Activated naive CD8-positive, alpha-beta T cell (primary cell): ENCODE results near the gene MED29.

ENCODE experiments used
- H3K27ac Mint-ChIP-seq: one replicate; pipeline ENCODE4 v1.8.0; 2021; ENCODE audit warnings: mixed read lengths
- H3K27me3 Mint-ChIP-seq: one replicate; pipeline ENCODE4 v1.8.0; 2021; ENCODE audit warnings: mixed read lengths
- H3K36me3 Mint-ChIP-seq: one replicate; pipeline ENCODE4 v1.8.0; 2021; ENCODE audit warnings: mixed read lengths
- H3K4me1 Mint-ChIP-seq: one replicate; pipeline ENCODE4 v1.8.0; 2021; ENCODE audit warnings: low read depth, mixed read lengths
- H3K4me3 Mint-ChIP-seq: one replicate; pipeline ENCODE4 v1.8.0; 2021; ENCODE audit warnings: mild to moderate bottlenecking, mixed read lengths
- H3K9me3 Mint-ChIP-seq: one replicate; pipeline ENCODE4 v1.8.0; 2021; ENCODE audit warnings: low read depth, mixed read lengths

MED29 gene

DNA sequence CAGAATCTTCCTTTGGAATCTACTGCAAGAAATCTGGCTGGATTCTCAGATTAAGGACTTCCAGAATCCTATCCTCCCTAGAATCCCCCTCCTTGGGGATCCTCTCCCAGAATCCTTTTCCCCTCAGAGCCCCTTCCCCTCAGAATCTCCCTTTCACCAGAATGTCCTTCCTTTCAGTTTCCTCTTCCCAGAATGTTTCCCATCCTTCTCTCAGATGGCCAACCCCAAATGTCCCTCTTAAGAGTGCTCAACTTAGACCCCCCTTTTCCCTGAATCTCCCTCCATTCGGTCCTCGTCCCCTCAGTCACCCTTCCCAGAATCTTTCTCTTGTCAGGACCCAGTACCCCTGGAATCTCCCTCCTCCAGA lies 45.2 kb downstream of the MED29 start:
- Mint-ChIP-seq H3K27ac (peak overlapping the region; percentile 100), H3K27me3 (no peaks in the 10 kb centered on the region), H3K4me1 (peaks cover 37% of the 10 kb centered on the region), H3K4me3 (peak overlapping the region; percentile 100), H3K36me3 (peaks cover 11% of the 10 kb centered on the region), H3K9me3 (no peaks in the 10 kb centered on the region)

DNA sequence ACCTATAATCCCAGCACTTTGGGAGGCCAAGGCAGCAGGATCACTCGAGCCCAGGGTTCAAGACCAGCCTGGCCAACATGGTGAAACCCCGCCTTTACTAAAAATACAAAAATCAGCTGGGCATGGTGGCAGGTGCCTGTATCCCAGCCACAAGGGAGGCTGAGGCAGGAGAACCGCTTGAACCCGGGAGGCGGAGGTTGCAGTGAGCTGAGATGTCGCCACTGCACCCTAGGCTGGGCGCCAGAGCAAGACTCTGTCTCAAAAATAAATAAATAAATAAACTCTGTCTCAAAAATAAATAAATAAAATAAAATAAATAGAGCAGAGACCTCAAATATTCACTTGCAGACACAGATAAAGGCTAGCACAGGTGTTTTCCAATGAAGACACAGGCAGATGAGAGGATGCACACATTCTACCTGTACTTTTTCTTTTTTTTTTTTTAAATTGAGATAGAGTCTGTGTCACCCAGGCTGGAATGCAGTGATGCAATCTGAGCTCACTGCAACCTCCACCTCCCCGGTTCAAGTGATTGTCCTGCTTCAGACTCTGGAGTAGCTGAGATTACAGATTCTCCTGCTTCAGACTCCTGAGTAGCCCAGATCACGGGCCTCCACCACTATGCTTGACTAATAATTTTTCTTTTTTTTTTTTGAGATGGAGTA lies 47.2 kb downstream of the MED29 start:
- Mint-ChIP-seq H3K27me3 (no peaks in the 10 kb centered on the region), H3K4me1 (peaks cover 28% of the 10 kb centered on the region), H3K9me3 (no peaks in the 10 kb centered on the region), H3K4me3 (no peak overlapping the region), H3K27ac (no peak overlapping the region), H3K36me3 (peaks cover 11% of the 10 kb centered on the region)

DNA sequence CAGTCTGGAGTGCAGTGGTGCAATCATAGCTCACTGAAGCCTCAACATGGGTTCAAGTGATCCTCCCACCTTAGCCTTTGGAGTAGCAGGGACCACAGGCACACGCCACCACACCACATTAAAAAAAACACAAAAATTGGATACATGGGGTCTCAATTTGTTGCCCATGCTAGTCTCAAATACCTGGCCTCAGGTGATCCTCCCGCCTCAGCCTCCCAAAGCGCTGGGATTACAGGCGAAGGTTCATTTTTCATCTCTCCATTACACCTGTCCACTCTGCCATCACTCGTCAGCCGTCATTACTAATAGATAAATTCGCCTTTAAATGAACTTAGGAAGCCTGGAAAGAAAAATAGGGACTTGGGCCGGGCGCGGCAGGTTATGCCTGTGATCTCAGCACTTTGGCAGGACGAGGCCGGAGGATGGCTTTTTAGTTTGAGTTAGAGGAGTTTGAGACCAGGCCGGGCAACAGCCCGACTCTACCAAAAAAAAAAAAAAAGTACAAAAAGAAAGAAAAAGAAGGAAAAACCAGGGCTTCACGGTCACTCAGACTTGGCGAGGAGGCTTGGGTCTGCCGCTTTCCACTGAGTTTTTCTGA lies 53.5 kb downstream of the MED29 start:
- H3K27ac Mint-ChIP-seq: peak overlapping the region; percentile 99
- peak overlapping the region; percentile 97 for H3K4me3 Mint-ChIP-seq
- no peaks in the 10 kb centered on the region for H3K27me3 Mint-ChIP-seq
- H3K36me3 Mint-ChIP-seq: peaks cover 10% of the 10 kb centered on the region
- H3K4me1 Mint-ChIP-seq: peaks cover 48% of the 10 kb centered on the region
- H3K9me3 Mint-ChIP-seq: no peaks in the 10 kb centered on the region

- Mint-ChIP-seq H3K27ac (peak within 1 kb of the TSS; percentile 99), H3K9me3 (no peaks in the 10 kb centered on the region), H3K4me1 (peaks cover 48% of the 10 kb centered on the region), H3K27me3 (no peaks in the 10 kb centered on the region), H3K36me3 (peaks cover 10% of the 10 kb centered on the region), H3K4me3 (peak within 1 kb of the TSS; percentile 97)
Measured at GRCh38 chr19:39445196-39446111, 54.3 kb downstream of the MED29 start, which contains the start of gene SUPT5H. Gene SUPT5H (plus strand): TSS chr19:39445582. CDS start chr19:39445891, 309 bp downstream.

DNA sequence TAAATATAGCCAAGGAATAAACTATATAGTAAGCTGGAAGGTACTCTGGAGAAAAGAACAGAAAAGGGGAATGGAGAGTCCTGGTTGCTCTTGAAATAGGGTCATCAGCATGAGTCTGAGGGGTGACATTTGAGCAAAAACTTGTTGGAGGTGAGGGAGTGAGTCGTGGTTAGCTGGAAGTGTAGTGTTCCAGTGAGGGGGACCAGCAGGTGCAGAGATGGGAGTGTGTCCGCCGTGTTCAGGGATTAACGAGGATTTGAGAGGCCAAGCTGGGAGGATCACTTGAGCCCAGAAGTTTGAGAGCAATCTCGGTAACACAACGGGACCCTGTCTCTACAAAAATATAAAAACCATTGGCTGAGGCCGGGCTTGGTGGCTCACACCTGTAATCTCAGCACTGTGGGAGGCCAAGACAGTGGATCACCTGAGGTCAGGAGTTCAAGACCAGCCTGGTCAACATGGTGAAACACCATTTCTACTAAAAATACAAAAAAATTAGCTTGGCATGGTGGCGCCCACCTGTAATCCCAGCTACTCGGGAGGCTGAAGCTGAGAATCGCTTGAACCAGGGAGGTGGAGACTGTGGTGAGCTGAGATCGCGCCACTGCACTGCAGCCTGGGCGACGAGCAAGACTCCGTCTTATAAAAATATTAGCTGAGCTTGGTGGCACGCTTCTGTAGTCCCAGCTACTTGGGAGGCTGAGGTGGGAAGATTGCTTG lies 55.3 kb downstream of the MED29 start:
- Mint-ChIP-seq H3K36me3 (peaks cover 10% of the 10 kb centered on the region), H3K27ac (peak overlapping the region; percentile 99)

DNA sequence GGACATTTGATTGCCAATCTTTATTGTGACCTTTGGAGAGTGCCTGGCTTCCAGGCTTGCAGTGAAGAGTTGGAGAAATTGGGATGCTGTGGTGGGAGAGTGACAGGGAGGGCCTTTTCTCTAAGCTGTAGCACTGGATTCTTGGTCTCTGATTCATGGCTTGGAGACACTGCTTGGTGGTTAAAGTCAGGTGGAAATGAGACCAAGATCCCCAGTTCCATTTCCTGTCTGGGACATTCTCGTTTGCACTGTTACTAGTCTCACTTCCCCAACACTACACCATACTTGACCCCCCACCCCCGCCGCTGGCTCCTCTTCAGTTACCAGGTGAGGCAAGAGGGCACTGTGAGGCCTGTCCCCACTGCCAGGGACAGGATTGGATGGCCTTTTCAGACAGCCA lies 57.1 kb downstream of the MED29 start:
- Mint-ChIP-seq H3K27me3 (no peaks in the 10 kb centered on the region), H3K4me1 (peaks cover 70% of the 10 kb centered on the region), H3K27ac (peak overlapping the region; percentile 99), H3K36me3 (peaks cover 14% of the 10 kb centered on the region), H3K4me3 (peak overlapping the region; percentile 97), H3K9me3 (no peaks in the 10 kb centered on the region)

More for the DNA sequence above, 55.3 kb downstream of the MED29 start:
- Mint-ChIP-seq H3K4me1 (peaks cover 55% of the 10 kb centered on the region), H3K27me3 (no peaks in the 10 kb centered on the region), H3K4me3 (peak overlapping the region; percentile 97), H3K9me3 (no peaks in the 10 kb centered on the region)

DNA sequence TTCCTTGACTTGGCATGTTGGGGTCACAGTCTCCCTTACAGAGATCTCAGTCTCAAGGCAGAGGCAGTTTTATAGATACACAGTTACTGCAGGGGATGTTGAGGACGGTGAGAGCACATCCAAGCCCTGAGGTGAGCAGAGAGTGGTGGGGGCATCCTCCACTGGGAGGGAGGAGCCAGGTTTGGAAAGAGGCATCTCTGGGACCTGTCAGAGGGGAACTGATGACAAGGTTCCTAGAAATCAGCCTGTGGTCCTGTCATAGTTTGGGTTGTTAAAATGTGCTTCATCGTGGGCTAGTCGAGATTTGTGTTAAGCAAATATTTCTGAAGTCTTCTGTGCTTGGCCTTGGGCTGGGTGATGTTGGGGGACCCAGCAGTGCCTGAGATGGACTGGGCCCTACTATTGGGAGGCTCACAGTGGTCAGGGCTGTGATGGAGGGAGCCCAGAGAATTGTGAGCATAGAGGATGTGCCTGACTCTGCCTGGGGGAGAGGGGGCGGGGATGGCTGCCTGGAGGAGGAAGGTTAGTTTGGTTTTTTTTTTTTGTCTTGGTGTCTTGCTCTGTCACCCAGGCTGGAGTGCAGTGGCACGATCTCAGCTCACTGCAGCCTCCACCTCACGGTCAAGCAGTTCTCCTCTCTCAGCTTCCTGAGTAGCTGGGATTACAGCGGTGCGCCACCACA lies 58.1 kb downstream of the MED29 start:
- Mint-ChIP-seq H3K36me3 (peaks cover 14% of the 10 kb centered on the region), H3K27me3 (no peaks in the 10 kb centered on the region), H3K4me1 (peaks cover 70% of the 10 kb centered on the region), H3K4me3 (peak overlapping the region; percentile 97), H3K27ac (peak overlapping the region; percentile 99), H3K9me3 (no peaks in the 10 kb centered on the region)
